ENCODE results near the gene CHST7. TPM values are rescaled to one million over a fixed set of nuclear protein-coding genes. Genes with fewer than 3 reads are reported as not detected.

CHST7 gene
- total and polyA plus RNA-seq, 2 of the 13 experiments (the other 11 are each of a cell fraction or from before 2014, with no cell fraction given) = 2.4 to 5.2 TPM

GRCh38 chrX:46545111-46546005, 28.2 kb upstream of the CHST7 start, which contains the start of gene ZNF674 (continued):
- no peak for TF ChIP-seq ELF4 (CRISPR knock-in tag; IDR thresholded peaks at IDR 0.05; ENCODE audit: borderline replicate concordance)
- TF ChIP-seq TIGD3 (CRISPR knock-in tag; IDR thresholded peaks at IDR 0.05; ENCODE audit: borderline replicate concordance) = 0 out of 2 replicates have a peak, but pooled peaks have one; percentile 61
- 0 out of 2 replicates have a peak, but pooled peaks have one; percentile 23 for TF ChIP-seq HES4 (CRISPR knock-in tag; IDR thresholded peaks at IDR 0.05; ENCODE audit: borderline replicate concordance)
- no peak for TF ChIP-seq FOXO1 (CRISPR knock-in tag; IDR thresholded peaks at IDR 0.05)
- TF ChIP-seq ZNF512B (CRISPR knock-in tag; IDR thresholded peaks at IDR 0.05; ENCODE audit: borderline replicate concordance) = no peak
- 0 out of 2 replicates have a peak, but pooled peaks have one; percentile 21 for TF ChIP-seq ZBTB7B (CRISPR knock-in tag; IDR thresholded peaks at IDR 0.05)
- TF ChIP-seq ZNF20 (CRISPR knock-in tag; IDR thresholded peaks at IDR 0.05) = no peak
- peak; percentile 79 for TF ChIP-seq SPEN (CRISPR knock-in tag; IDR thresholded peaks at IDR 0.05; ENCODE audit: low read depth)
- TF ChIP-seq PCBP2 (optimal IDR thresholded peaks at IDR 0.05; ENCODE audit: low read depth, low read length, poor library complexity, severe bottlenecking) = no peak
- peak; percentile 59 to 81; a peak in 2 of 4 replicates for TF ChIP-seq HMGXB4 (CRISPR knock-in tag; IDR thresholded peaks at IDR 0.05; ENCODE audit: borderline replicate concordance in 1 of 2, low read depth in 1 of 2)
- peak; percentile 48; the same call in 1 of the 2 replicates for TF ChIP-seq ZNF501 (CRISPR knock-in tag; IDR thresholded peaks at IDR 0.05)
- 0 out of 2 replicates have a peak, but pooled peaks have one; percentile 22 for TF ChIP-seq DR1 (CRISPR knock-in tag; IDR thresholded peaks at IDR 0.05)
- TF ChIP-seq MYPOP (CRISPR knock-in tag; IDR thresholded peaks at IDR 0.05) = no peak
- TF ChIP-seq ZBTB2 (CRISPR knock-in tag; IDR thresholded peaks at IDR 0.05; ENCODE audit: low read depth) = no peak
- TF ChIP-seq NONO (IDR thresholded peaks at IDR 0.05) = no peak
- peak; percentile 63 for TF ChIP-seq NONO (CRISPR knock-in tag; conservative IDR thresholded peaks at IDR 0.05)
- TF ChIP-seq ZNF230 (CRISPR knock-in tag; IDR thresholded peaks at IDR 0.05) = no peak
- peak; percentile 61 for TF ChIP-seq GABPA (IDR thresholded peaks at IDR 0.05; ENCODE audit: low read depth, low read length)
- TF ChIP-seq GABPA (CRISPR knock-in tag; IDR thresholded peaks at IDR 0.05; ENCODE audit: low read depth) = peak; percentile 88

Measured in HepG2 (cell line).